ENCODE measurements around the gene UBE2N.
"Not testable (repeated sequence)": the region's sequence is repeated elsewhere in the genome, so short reads cannot be mapped to it uniquely, and the experiment has no call there.

The UBE2N gene

DNA sequence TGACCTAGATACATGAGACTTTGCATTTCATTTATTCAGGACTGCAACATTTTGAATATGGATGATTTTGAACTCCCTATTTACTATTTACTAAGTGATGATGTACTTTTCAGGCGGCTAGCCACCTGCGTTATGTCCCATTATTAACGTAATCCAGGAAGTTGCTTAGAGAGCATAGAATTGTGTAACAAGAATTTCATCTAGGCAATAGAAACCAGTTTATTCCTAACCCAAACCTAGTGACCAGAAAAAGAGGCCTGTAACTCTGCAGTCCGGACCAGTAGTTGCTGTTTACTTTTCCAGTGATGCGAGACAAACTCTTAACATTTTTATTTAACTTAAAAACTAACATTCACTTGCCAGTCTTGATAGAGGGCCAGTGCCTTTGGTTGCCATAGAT is 51.7 kb downstream of the UBE2N start:
- Histone ChIP-seq H3K27ac (ENCODE audit: low read depth, low read length) (no peak overlapping the region), H3K27me3 (ENCODE audit: control insufficient read depth in 1 of 2, insufficient read depth in 2 of 2, low read length in 2 of 2) (no peaks in the 10 kb centered on the region), H3K36me3 (ENCODE audit: insufficient read depth, low read length) (no peaks in the 10 kb centered on the region), H3K9me3 (ENCODE audit: low read length) (no peaks in the 10 kb centered on the region), H3K9ac (ENCODE audit: low read length) (no peak overlapping the region), H3K4me1 (ENCODE audit: insufficient read depth, low read length) (peaks cover 21% of the 10 kb centered on the region), H3K4me3 (ENCODE audit: low read depth in 1 of 2, low read length in 2 of 2) (no peak overlapping the region)

GRCh38 chr12:93387780-93388179 is 54.0 kb downstream of the UBE2N start:
- Histone ChIP-seq H3K27me3 (ENCODE audit: control insufficient read depth in 1 of 2, insufficient read depth in 2 of 2, low read length in 2 of 2) (no peaks in the 10 kb centered on the region), H3K27ac (ENCODE audit: low read depth, low read length) (no peak overlapping the region), H3K9me3 (ENCODE audit: low read length) (no peaks in the 10 kb centered on the region), H3K4me3 (ENCODE audit: low read depth in 1 of 2, low read length in 2 of 2) (no peak overlapping the region), H3K9ac (ENCODE audit: low read length) (no peak overlapping the region), H3K36me3 (ENCODE audit: insufficient read depth, low read length) (no peaks in the 10 kb centered on the region), H3K4me1 (ENCODE audit: insufficient read depth, low read length) (peaks cover 33% of the 10 kb centered on the region)

- H3K9me3 ChIP-seq (ENCODE audit: low read length); H3K36me3 ChIP-seq (ENCODE audit: insufficient read depth, low read length); H3K27me3 ChIP-seq (ENCODE audit: control insufficient read depth in 1 of 2, insufficient read depth in 2 of 2, low read length in 2 of 2); H3K9ac ChIP-seq (ENCODE audit: low read length): not testable (repeated sequence)
- peak overlapping the region; percentile 84 for H3K27ac ChIP-seq (ENCODE audit: low read depth, low read length)
- H3K4me3 ChIP-seq (ENCODE audit: low read depth in 1 of 2, low read length in 2 of 2), result peak overlapping the region in 1 of 2 donors; percentile 91
- peaks cover 41% of the 10 kb centered on the region for H3K4me1 ChIP-seq (ENCODE audit: insufficient read depth, low read length)
Measured at GRCh38 chr12:93381976-93382437, 59.7 kb downstream of the UBE2N start.

- H3K27ac ChIP-seq (ENCODE audit: low read depth, low read length), result peak overlapping the region; percentile 84
- H3K4me1 ChIP-seq (ENCODE audit: insufficient read depth, low read length), result peaks cover 47% of the 10 kb centered on the region
- no peak overlapping the region for H3K9ac ChIP-seq (ENCODE audit: low read length)
- H3K4me3 ChIP-seq (ENCODE audit: low read depth in 1 of 2, low read length in 2 of 2), result peak overlapping the region in 1 of 2 donors; percentile 91
- H3K9me3 ChIP-seq (ENCODE audit: low read length), result no peaks in the 10 kb centered on the region
- no peaks in the 10 kb centered on the region for H3K36me3 ChIP-seq (ENCODE audit: insufficient read depth, low read length)
- no peaks in the 10 kb centered on the region for H3K27me3 ChIP-seq (ENCODE audit: control insufficient read depth in 1 of 2, insufficient read depth in 2 of 2, low read length in 2 of 2)
Measured at GRCh38 chr12:93381161-93381975, 60.4 kb downstream of the UBE2N start.

DNA sequence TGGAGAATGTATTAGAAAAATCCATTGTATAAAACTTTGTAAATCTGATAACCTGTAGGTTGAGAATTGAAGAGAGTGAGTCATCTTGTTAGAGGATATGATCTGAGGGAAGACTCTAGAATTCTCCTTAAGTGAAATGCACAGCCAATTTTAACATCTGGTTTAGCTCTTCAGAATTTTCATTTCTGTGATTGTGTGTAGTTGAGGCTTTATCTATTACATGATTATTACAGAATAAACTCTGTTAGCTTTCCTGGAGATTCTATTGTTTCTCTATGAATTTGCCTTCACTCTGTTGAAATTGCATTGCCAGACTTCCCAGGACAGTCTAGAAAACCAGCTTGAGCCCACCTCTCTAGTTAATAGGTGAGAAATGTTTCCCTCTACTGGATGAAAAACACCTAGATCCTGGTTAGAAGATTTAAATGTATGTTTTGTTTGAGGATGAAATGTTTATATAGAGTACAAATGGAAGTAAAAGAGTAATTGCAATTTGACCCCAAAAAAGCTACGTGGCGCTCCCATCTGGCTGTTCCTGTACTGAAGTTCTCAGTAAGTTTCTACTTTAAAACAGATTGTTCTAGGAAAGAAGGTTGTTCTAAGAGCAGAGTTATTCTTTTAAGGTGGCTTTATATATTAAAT is 61.1 kb downstream of the UBE2N start:
- Histone ChIP-seq H3K27ac (ENCODE audit: low read depth, low read length) (peak overlapping the region; percentile 84), H3K4me3 (ENCODE audit: low read depth in 1 of 2, low read length in 2 of 2) (peak overlapping the region in 1 of 2 donors; percentile 91), H3K9me3 (ENCODE audit: low read length) (no peaks in the 10 kb centered on the region), H3K27me3 (ENCODE audit: control insufficient read depth in 1 of 2, insufficient read depth in 2 of 2, low read length in 2 of 2) (no peaks in the 10 kb centered on the region), H3K36me3 (ENCODE audit: insufficient read depth, low read length) (no peaks in the 10 kb centered on the region), H3K4me1 (ENCODE audit: insufficient read depth, low read length) (peaks cover 47% of the 10 kb centered on the region), H3K9ac (ENCODE audit: low read length) (peak overlapping the region; percentile 93)

DNA sequence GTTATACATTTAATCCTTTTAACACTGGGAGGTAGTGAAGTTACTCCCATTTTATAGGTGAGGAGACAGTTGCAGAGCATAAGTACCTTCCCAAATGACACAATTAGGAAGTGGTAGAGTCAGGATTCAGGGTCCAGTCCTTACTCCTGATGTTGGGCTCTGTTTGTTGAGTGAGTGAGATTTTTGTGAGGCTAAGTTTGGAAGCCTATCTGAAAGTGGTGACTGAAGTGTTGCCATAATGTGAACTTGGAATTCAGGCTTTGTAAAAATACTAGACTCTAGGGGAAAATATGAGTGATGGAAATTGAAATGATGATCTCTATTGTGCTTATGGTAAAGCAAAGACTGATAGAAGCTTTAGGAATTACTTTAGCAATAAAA is 61.8 kb downstream of the UBE2N start:
- no peaks in the 10 kb centered on the region for H3K9me3 ChIP-seq (ENCODE audit: low read length)
- H3K9ac ChIP-seq (ENCODE audit: low read length), result peak overlapping the region; percentile 93
- H3K4me1 ChIP-seq (ENCODE audit: insufficient read depth, low read length), result peaks cover 42% of the 10 kb centered on the region
- peak overlapping the region; percentile 84 for H3K27ac ChIP-seq (ENCODE audit: low read depth, low read length)
- H3K4me3 ChIP-seq (ENCODE audit: low read depth in 1 of 2, low read length in 2 of 2), result peak overlapping the region; percentile 32 to 91
- H3K27me3 ChIP-seq (ENCODE audit: control insufficient read depth in 1 of 2, insufficient read depth in 2 of 2, low read length in 2 of 2), result no peaks in the 10 kb centered on the region
- no peaks in the 10 kb centered on the region for H3K36me3 ChIP-seq (ENCODE audit: insufficient read depth, low read length)

- Histone ChIP-seq H3K4me3 (ENCODE audit: low read depth in 1 of 2, low read length in 2 of 2) (peak overlapping the region; percentile 91 to 99), H3K27ac (ENCODE audit: low read depth, low read length) (peak overlapping the region; percentile 84), H3K9me3 (ENCODE audit: low read length) (no peaks in the 10 kb centered on the region), H3K36me3 (ENCODE audit: insufficient read depth, low read length) (no peaks in the 10 kb centered on the region), H3K4me1 (ENCODE audit: insufficient read depth, low read length) (peaks cover 41% of the 10 kb centered on the region), H3K9ac (ENCODE audit: low read length) (peak overlapping the region; percentile 93), H3K27me3 (ENCODE audit: control insufficient read depth in 1 of 2, insufficient read depth in 2 of 2, low read length in 2 of 2) (no peaks in the 10 kb centered on the region)
Measured at GRCh38 chr12:93379326-93379980, 62.3 kb downstream of the UBE2N start.

GRCh38 chr12:93378998-93379325 is 62.8 kb downstream of the UBE2N start:
- Histone ChIP-seq H3K27ac (ENCODE audit: low read depth, low read length) (peak overlapping the region; percentile 84), H3K9ac (ENCODE audit: low read length) (peak overlapping the region; percentile 93), H3K9me3 (ENCODE audit: low read length) (no peaks in the 10 kb centered on the region), H3K36me3 (ENCODE audit: insufficient read depth, low read length) (no peaks in the 10 kb centered on the region), H3K4me3 (ENCODE audit: low read depth in 1 of 2, low read length in 2 of 2) (peak overlapping the region; percentile 91 to 99), H3K27me3 (ENCODE audit: control insufficient read depth in 1 of 2, insufficient read depth in 2 of 2, low read length in 2 of 2) (no peaks in the 10 kb centered on the region), H3K4me1 (ENCODE audit: insufficient read depth, low read length) (peaks cover 41% of the 10 kb centered on the region)

DNA sequence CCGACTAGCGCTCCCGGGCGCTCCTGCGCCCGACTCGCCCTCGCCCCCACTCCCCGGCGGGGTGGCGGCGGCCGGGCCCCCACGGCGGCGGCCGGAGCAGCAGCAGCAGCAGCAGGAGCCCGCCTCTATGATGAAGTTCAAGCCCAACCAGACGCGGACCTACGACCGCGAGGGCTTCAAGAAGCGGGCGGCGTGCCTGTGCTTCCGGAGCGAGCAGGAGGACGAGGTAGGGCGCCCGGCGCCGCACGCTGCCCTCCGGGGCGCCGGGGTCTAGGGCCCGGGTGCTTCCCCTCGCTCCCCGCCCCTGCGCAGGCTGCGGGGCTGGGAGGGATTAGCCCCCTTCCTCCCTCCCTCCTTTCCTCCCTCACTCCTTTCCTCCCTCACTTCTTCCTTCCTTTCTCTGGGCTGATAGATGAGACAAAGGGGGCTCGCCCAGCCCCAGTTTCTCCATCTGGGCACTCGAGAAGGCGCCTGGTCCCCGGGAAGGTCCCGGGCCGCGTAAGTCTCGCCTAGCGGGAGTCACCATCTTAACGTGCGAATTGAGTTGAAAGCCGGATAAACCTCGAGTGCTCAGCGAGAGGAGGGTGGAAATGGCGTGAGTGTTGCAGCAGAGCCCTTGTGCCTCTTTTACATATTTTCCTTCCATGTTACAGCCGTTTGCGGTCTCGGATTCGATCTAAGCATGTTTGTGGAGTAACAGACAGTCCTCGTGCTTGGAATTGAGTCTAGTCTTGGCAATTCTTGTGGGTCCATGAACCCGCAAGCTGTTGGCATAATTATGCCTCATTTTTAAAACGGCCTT is 63.4 kb downstream of the UBE2N start:
- Histone ChIP-seq H3K9ac (ENCODE audit: low read length) (peak overlapping the region; percentile 93), H3K4me3 (ENCODE audit: low read depth in 1 of 2, low read length in 2 of 2) (peak overlapping the region; percentile 91 to 99), H3K27ac (ENCODE audit: low read depth, low read length) (peak overlapping the region; percentile 84), H3K4me1 (ENCODE audit: insufficient read depth, low read length) (peaks cover 37% of the 10 kb centered on the region)
- H3K36me3 ChIP-seq (ENCODE audit: insufficient read depth, low read length); H3K9me3 ChIP-seq (ENCODE audit: low read length); H3K27me3 ChIP-seq (ENCODE audit: control insufficient read depth in 1 of 2, insufficient read depth in 2 of 2, low read length in 2 of 2): not testable (repeated sequence)

GRCh38 chr12:93377252-93378195 is 64.2 kb downstream of the UBE2N start, which contains the start of gene NUDT4:
TSS of gene NUDT4 (plus strand) at chr12:93377925. CDS start at chr12:93378323, 398 bp downstream.
- H3K9me3 ChIP-seq (ENCODE audit: low read length), result no peaks in the 10 kb centered on the region
- H3K27me3 ChIP-seq (ENCODE audit: control insufficient read depth in 1 of 2, insufficient read depth in 2 of 2, low read length in 2 of 2), result no peaks in the 10 kb centered on the region
- peaks cover 31% of the 10 kb centered on the region for H3K4me1 ChIP-seq (ENCODE audit: insufficient read depth, low read length)
- no peaks in the 10 kb centered on the region for H3K36me3 ChIP-seq (ENCODE audit: insufficient read depth, low read length)
- H3K4me3 ChIP-seq (ENCODE audit: low read depth in 1 of 2, low read length in 2 of 2), result peak within 1 kb of the TSS; percentile 91 to 99
- peak within 1 kb of the TSS; percentile 93 for H3K9ac ChIP-seq (ENCODE audit: low read length)
- H3K27ac ChIP-seq (ENCODE audit: low read depth, low read length), result peak within 1 kb of the TSS; percentile 84
